Fibroblast of skin of scalp (primary cell): ENCODE data around the gene WDR48.

Experiments used
- DNase-seq: peaks from one replicate; pipeline ENCODE4 v3.0.0-alpha.2; 2013

Gene WDR48

GRCh38 chr3:39064646-39065045 is 12.8 kb downstream of the WDR48 start:
- peak; percentile 66 for DNase-seq

GRCh38 chr3:39065197-39065596 is 13.4 kb downstream of the WDR48 start:
- peak; percentile 42 for DNase-seq

GRCh38 chr3:39067286-39067685 is 15.5 kb downstream of the WDR48 start:
- DNase-seq: no peak

- no peak for DNase-seq
Measured at GRCh38 chr3:39068556-39068955, 16.7 kb downstream of the WDR48 start.

GRCh38 chr3:39075910-39076309 is 24.1 kb downstream of the WDR48 start:
- no peak for DNase-seq

- no peak for DNase-seq
Measured at GRCh38 chr3:39079530-39079929, 27.7 kb downstream of the WDR48 start.

- no peak for DNase-seq
Measured at GRCh38 chr3:39080026-39080425, 28.2 kb downstream of the WDR48 start.

GRCh38 chr3:39082666-39083313 is 31.0 kb downstream of the WDR48 start:
- no peak for DNase-seq

- no peak for DNase-seq
Measured at GRCh38 chr3:39086144-39086543, 34.3 kb downstream of the WDR48 start.

- DNase-seq: no peak
Measured at GRCh38 chr3:39088456-39088855, 36.6 kb downstream of the WDR48 start.

GRCh38 chr3:39088889-39089288 is 37.1 kb downstream of the WDR48 start:
- DNase-seq: no peak

- no peak for DNase-seq
Measured at GRCh38 chr3:39090922-39091321, 39.1 kb downstream of the WDR48 start.

GRCh38 chr3:39094851-39095677 is 43.2 kb downstream of the WDR48 start:
- DNase-seq: no peak

GRCh38 chr3:39095778-39096177 is 44.0 kb downstream of the WDR48 start:
- DNase-seq: no peak

GRCh38 chr3:39096775-39097174 is 45.0 kb downstream of the WDR48 start:
- DNase-seq: no peak

GRCh38 chr3:39097716-39098472 is 46.1 kb downstream of the WDR48 start:
- no peak for DNase-seq

- DNase-seq: no peak
Measured at GRCh38 chr3:39098473-39099000, 46.7 kb downstream of the WDR48 start.

GRCh38 chr3:39099242-39099641 is 47.4 kb downstream of the WDR48 start:
- no peak for DNase-seq

- no peak for DNase-seq
Measured at GRCh38 chr3:39099738-39100499, 48.1 kb downstream of the WDR48 start.

GRCh38 chr3:39100500-39100886 is 48.7 kb downstream of the WDR48 start:
- DNase-seq: no peak

GRCh38 chr3:39101022-39101689 is 49.3 kb downstream of the WDR48 start:
- peak; percentile 38 for DNase-seq
